Measurements from ENCODE around the gene PCDHGA3. TPM values are rescaled to one million over a fixed set of nuclear protein-coding genes. Genes with fewer than 3 reads are reported as not detected.

The PCDHGA3 gene
- total and polyA plus RNA-seq, 2 of the 13 experiments (the other 11 are each of a cell fraction or from before 2014, with no cell fraction given): 0.05 TPM; not detected in 1

DNA sequence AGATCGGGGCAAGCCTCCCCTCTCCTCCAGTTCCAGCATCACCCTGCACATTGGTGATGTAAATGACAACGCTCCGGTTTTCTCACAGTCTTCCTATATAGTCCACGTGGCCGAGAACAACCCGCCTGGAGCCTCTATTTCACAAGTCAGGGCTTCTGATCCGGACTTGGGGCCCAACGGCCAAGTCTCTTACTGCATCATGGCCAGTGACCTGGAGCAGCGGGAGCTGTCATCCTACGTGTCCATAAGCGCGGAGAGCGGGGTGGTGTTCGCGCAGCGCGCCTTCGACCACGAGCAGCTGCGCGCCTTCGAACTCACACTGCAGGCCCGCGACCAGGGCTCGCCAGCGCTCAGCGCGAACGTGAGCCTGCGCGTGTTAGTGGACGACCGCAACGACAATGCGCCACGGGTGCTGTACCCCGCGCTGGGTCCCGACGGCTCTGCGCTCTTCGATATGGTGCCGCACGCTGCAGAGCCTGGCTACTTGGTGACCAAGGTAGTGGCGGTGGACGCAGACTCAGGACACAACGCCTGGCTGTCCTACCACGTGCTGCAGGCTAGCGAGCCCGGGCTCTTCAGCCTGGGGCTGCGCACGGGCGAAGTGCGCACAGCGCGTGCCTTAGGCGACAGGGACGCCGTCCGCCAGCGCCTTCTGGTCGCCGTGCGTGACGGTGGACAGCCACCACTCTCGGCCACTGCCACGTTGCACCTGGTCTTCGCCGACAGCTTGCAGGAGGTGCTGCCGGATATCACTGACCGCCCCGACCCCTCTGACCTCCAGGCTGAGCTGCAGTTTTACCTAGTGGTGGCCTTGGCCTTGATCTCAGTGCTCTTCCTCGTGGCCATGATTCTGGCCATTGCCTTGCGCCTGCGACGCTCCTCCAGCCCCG lies 45.8 kb downstream of the PCDHGA3 start:
- CTCF ChIA-PET (ENCODE audit: low intra/inter-chr PET ratio, low total read pairs): no interaction called here
- H3K9ac ChIP-seq (ENCODE audit: insufficient read depth, low read depth, low read length): no peak overlapping the region
- H3K4me3 ChIP-seq (replicated peaks in 1 of 3; ENCODE audit: insufficient read depth in 1 of 3, low read depth in 2 of 3, low read length in 3 of 3): no peak overlapping the region
- H3K36me3 ChIP-seq (replicated peaks in 1 of 2; ENCODE audit: control insufficient read depth in 1 of 2, insufficient read depth in 2 of 2, low read length in 2 of 2): no peaks in the 10 kb centered on the region
- H2AFZ ChIP-seq (ENCODE audit: low read length): no peak overlapping the region
- no peak for ATAC-seq
- TF ChIP-seq ZNF678 (CRISPR knock-in tag; IDR thresholded peaks at IDR 0.05) (no peak), ZNF720 (CRISPR knock-in tag; IDR thresholded peaks at IDR 0.05) (no peak), ZNF451 (CRISPR knock-in tag; IDR thresholded peaks at IDR 0.05) (no peak), MIER2 (CRISPR knock-in tag; IDR thresholded peaks at IDR 0.05) (no peak), HOXD1 (CRISPR knock-in tag; IDR thresholded peaks at IDR 0.05) (no peak), CEBPB (IDR thresholded peaks at IDR 0.05; ENCODE audit: borderline replicate concordance, low read depth, low read length) (no peak), ZNF17 (CRISPR knock-in tag; IDR thresholded peaks at IDR 0.05) (no peak), ZNF12 (CRISPR knock-in tag; IDR thresholded peaks at IDR 0.05) (no peak), ZNF768 (CRISPR knock-in tag; IDR thresholded peaks at IDR 0.05) (no peak), TRIM24 (CRISPR knock-in tag; IDR thresholded peaks at IDR 0.05) (no peak), ZNF563 (CRISPR knock-in tag; IDR thresholded peaks at IDR 0.05) (no peak), KDM5B (CRISPR knock-in tag; IDR thresholded peaks at IDR 0.05; ENCODE audit: borderline replicate concordance) (no peak), GLI4 (CRISPR knock-in tag; IDR thresholded peaks at IDR 0.05; ENCODE audit: borderline replicate concordance) (no peak), SATB2 (CRISPR knock-in tag; IDR thresholded peaks at IDR 0.05) (no peak), MEF2D (CRISPR knock-in tag; IDR thresholded peaks at IDR 0.05) (no peak), MXD4 (CRISPR knock-in tag; IDR thresholded peaks at IDR 0.05) (no peak)
- TF ChIP-seq, protein P1, sequence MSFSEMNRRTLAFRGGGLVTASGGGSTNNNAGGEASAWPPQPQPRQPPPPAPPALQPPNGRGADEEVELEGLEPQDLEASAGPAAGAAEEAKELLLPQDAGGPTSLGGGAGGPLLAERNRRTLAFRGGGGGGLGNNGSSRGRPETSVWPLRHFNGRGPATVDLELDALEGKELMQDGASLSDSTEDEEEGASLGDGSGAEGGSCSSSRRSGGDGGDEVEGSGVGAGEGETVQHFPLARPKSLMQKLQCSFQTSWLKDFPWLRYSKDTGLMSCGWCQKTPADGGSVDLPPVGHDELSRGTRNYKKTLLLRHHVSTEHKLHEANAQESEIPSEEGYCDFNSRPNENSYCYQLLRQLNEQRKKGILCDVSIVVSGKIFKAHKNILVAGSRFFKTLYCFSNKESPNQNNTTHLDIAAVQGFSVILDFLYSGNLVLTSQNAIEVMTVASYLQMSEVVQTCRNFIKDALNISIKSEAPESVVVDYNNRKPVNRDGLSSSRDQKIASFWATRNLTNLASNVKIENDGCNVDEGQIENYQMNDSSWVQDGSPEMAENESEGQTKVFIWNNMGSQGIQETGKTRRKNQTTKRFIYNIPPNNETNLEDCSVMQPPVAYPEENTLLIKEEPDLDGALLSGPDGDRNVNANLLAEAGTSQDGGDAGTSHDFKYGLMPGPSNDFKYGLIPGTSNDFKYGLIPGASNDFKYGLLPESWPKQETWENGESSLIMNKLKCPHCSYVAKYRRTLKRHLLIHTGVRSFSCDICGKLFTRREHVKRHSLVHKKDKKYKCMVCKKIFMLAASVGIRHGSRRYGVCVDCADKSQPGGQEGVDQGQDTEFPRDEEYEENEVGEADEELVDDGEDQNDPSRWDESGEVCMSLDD (CRISPR knock-in tag; IDR thresholded peaks at IDR 0.05; ENCODE audit: borderline replicate concordance): no peak
- TF ChIP-seq, protein P2, sequence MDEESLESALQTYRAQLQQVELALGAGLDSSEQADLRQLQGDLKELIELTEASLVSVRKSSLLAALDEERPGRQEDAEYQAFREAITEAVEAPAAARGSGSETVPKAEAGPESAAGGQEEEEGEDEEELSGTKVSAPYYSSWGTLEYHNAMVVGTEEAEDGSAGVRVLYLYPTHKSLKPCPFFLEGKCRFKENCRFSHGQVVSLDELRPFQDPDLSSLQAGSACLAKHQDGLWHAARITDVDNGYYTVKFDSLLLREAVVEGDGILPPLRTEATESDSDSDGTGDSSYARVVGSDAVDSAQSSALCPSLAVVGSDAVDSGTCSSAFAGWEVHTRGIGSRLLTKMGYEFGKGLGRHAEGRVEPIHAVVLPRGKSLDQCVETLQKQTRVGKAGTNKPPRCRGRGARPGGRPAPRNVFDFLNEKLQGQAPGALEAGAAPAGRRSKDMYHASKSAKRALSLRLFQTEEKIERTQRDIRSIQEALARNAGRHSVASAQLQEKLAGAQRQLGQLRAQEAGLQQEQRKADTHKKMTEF (CRISPR knock-in tag; IDR thresholded peaks at IDR 0.05): no peak
- TF ChIP-seq, protein P3, sequence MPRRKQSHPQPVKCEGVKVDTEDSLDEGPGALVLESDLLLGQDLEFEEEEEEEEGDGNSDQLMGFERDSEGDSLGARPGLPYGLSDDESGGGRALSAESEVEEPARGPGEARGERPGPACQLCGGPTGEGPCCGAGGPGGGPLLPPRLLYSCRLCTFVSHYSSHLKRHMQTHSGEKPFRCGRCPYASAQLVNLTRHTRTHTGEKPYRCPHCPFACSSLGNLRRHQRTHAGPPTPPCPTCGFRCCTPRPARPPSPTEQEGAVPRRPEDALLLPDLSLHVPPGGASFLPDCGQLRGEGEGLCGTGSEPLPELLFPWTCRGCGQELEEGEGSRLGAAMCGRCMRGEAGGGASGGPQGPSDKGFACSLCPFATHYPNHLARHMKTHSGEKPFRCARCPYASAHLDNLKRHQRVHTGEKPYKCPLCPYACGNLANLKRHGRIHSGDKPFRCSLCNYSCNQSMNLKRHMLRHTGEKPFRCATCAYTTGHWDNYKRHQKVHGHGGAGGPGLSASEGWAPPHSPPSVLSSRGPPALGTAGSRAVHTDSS (CRISPR knock-in tag; conservative IDR thresholded peaks at IDR 0.05): no peak
- H3K27me3 ChIP-seq (ENCODE audit: control insufficient read depth in 1 of 2, insufficient read depth in 2 of 2, low read length in 2 of 2): no peaks in the 10 kb centered on the region
- intact Hi-C loops (cut with micrococcal nuclease; ENCODE audit: unreplicated experiment): no loop called here
- peaks cover 5% of the 10 kb centered on the region; the same call in 1 of the 2 replicates for H3K4me1 ChIP-seq (ENCODE audit: insufficient read depth, low read length)
- BruUV-seq (replicated peaks): no TSS peak
- POLR2A ChIA-PET: no interaction called here
- in situ Hi-C loops (cut with HindIII; ENCODE audit: extremely low pct_ligation_motif_present, low pct_unique_long_range_greater_than_20kb): no loop called here
- H3K9me3 ChIP-seq (ENCODE audit: low read length): peaks cover 33% of the 10 kb centered on the region
- H3K27ac ChIP-seq (ENCODE audit: extremely low read length, insufficient read depth, low read length): no peak overlapping the region
- FAIRE-seq: no peak
- H3K4me2 ChIP-seq (ENCODE audit: low read depth, low read length): no peak overlapping the region
- 92% methylated on average over 53 of the region's 77 CpGs for WGBS (ENCODE audit: low lambda C conversion rate)
- no peak for DNase-seq (ENCODE audit: low spot score)
- H3K79me2 ChIP-seq (ENCODE audit: insufficient read depth, low read length): no peaks in the 10 kb centered on the region
- no peaks in the 10 kb centered on the region for H4K20me1 ChIP-seq (ENCODE audit: insufficient read depth, low read length)

Data from HepG2 (cell line).